ENCODE measurements around the gene SHB. TPM values are rescaled to one million over a fixed set of nuclear protein-coding genes. Genes with fewer than 3 reads are reported as not detected.

Gene SHB
- total RNA-seq, 1 experiment from 2014 or later = 7.6 TPM

DNA sequence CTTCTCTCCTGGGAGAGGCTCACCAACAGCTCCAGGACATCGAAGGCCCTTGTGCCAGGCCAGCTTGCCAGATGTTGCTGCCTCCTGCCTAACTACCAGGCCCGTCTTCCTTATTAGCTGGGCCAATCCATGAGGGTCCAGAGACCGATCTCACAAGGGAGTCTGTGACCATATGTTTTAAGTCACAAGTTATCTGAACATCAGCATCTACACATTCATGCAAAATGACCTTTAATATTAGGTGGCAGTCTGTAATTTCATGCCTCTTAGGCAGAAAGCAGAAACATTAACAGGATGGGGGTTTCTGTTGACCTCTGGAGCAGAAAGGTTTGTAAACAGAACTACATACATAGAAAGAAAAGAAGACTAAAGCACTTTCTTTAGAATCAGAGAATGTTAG, 90.0 kb downstream of the SHB start:
- Mint-ChIP-seq H3K4me3 (ENCODE audit: low read depth, unreplicated experiment) (no peak overlapping the region), H3K36me3 (ENCODE audit: insufficient read depth, unreplicated experiment) (peaks cover 13% of the 10 kb centered on the region), H3K4me1 (ENCODE audit: low read depth, unreplicated experiment) (no peaks in the 10 kb centered on the region), H3K27ac (ENCODE audit: unreplicated experiment) (no peak overlapping the region), H3K9me3 (ENCODE audit: low read depth, unreplicated experiment) (no peaks in the 10 kb centered on the region), H3K27me3 (ENCODE audit: unreplicated experiment) (no peaks in the 10 kb centered on the region)
- TF ChIP-seq, protein P1, sequence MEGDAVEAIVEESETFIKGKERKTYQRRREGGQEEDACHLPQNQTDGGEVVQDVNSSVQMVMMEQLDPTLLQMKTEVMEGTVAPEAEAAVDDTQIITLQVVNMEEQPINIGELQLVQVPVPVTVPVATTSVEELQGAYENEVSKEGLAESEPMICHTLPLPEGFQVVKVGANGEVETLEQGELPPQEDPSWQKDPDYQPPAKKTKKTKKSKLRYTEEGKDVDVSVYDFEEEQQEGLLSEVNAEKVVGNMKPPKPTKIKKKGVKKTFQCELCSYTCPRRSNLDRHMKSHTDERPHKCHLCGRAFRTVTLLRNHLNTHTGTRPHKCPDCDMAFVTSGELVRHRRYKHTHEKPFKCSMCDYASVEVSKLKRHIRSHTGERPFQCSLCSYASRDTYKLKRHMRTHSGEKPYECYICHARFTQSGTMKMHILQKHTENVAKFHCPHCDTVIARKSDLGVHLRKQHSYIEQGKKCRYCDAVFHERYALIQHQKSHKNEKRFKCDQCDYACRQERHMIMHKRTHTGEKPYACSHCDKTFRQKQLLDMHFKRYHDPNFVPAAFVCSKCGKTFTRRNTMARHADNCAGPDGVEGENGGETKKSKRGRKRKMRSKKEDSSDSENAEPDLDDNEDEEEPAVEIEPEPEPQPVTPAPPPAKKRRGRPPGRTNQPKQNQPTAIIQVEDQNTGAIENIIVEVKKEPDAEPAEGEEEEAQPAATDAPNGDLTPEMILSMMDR (IDR thresholded peaks at IDR 0.05; ENCODE audit: unreplicated experiment) = no peak
- intact Hi-C loops (cut with micrococcal nuclease; ENCODE audit: unreplicated experiment) = no loop called here
- CTCF ChIA-PET = no interaction called here
- no TSS peak for BruUV-seq (replicated peaks)
- DNase-seq = no peak

GRCh38 chr9:37978481-37978864, 90.6 kb downstream of the SHB start:
- intact Hi-C loops (cut with micrococcal nuclease; ENCODE audit: unreplicated experiment) = no loop called here
- TF ChIP-seq, protein P1 (IDR thresholded peaks at IDR 0.05; ENCODE audit: unreplicated experiment) = no peak
- DNase-seq = no peak
- H3K4me3 Mint-ChIP-seq (ENCODE audit: low read depth, unreplicated experiment) = no peak overlapping the region
- H3K4me1 Mint-ChIP-seq (ENCODE audit: low read depth, unreplicated experiment) = no peaks in the 10 kb centered on the region
- no peak overlapping the region for H3K27ac Mint-ChIP-seq (ENCODE audit: unreplicated experiment)
- no peaks in the 10 kb centered on the region for H3K27me3 Mint-ChIP-seq (ENCODE audit: unreplicated experiment)
- BruUV-seq (replicated peaks) = no TSS peak
- CTCF ChIA-PET = no interaction called here
- no peaks in the 10 kb centered on the region for H3K9me3 Mint-ChIP-seq (ENCODE audit: low read depth, unreplicated experiment)
- peaks cover 13% of the 10 kb centered on the region for H3K36me3 Mint-ChIP-seq (ENCODE audit: insufficient read depth, unreplicated experiment)

DNA sequence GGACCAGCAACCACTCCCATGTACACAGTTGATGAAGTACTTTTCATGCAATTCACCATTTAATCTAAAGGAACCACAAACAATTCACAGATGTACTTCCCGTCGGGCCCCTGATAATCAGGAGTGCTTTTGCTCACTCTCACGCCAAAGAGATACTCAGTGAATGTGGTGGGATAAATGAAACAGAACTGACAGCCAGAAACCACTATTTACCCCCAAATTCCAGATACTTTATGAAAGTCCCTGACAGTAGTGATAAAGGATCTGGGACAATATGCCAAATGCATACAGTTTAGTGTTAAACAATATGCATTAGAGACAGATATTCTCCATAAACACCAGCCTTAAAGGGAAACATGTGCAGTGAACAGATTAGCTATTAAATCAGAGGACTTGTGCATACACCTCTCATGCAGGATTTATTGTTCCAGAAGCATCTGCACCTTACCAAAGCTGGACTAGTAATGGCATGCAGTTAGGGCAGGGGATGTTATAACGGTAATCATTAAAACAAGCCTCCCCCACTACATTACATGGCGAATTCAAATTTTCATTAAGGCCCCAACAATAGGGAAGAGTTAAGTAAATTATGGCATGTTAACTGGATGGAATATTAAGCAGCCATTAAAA, 91.1 kb downstream of the SHB start:
- no peak for DNase-seq
- Mint-ChIP-seq H3K4me3 (ENCODE audit: low read depth, unreplicated experiment) (no peak overlapping the region), H3K27me3 (ENCODE audit: unreplicated experiment) (no peaks in the 10 kb centered on the region), H3K9me3 (ENCODE audit: low read depth, unreplicated experiment) (no peaks in the 10 kb centered on the region), H3K4me1 (ENCODE audit: low read depth, unreplicated experiment) (no peaks in the 10 kb centered on the region), H3K36me3 (ENCODE audit: insufficient read depth, unreplicated experiment) (peaks cover 13% of the 10 kb centered on the region), H3K27ac (ENCODE audit: unreplicated experiment) (no peak overlapping the region)
- no TSS peak for BruUV-seq (replicated peaks)
- TF ChIP-seq, protein P1 (IDR thresholded peaks at IDR 0.05; ENCODE audit: unreplicated experiment) = no peak
- CTCF ChIA-PET = no interaction called here
- intact Hi-C loops (cut with micrococcal nuclease; ENCODE audit: unreplicated experiment) = no loop called here

GRCh38 chr9:37976714-37977477, 92.1 kb downstream of the SHB start:
- no TSS peak for BruUV-seq (replicated peaks)
- TF ChIP-seq, protein P1 (IDR thresholded peaks at IDR 0.05; ENCODE audit: unreplicated experiment) = no peak

More at GRCh38 chr9:37976714-37977477, 92.1 kb downstream of the SHB start:
- intact Hi-C loops (cut with micrococcal nuclease; ENCODE audit: unreplicated experiment) = no loop called here
- no peak for DNase-seq
- peaks cover 9% of the 10 kb centered on the region for H3K4me1 Mint-ChIP-seq (ENCODE audit: low read depth, unreplicated experiment)
- CTCF ChIA-PET = interaction anchor here (0.6 kb wide), 1 partner anchor 268 kb away, joined by 4 read pairs; no protein-coding TSS in a partner anchor
- peaks cover 13% of the 10 kb centered on the region for H3K36me3 Mint-ChIP-seq (ENCODE audit: insufficient read depth, unreplicated experiment)
- H3K4me3 Mint-ChIP-seq (ENCODE audit: low read depth, unreplicated experiment) = no peak overlapping the region
- H3K27ac Mint-ChIP-seq (ENCODE audit: unreplicated experiment) = no peak overlapping the region
- no peaks in the 10 kb centered on the region for H3K9me3 Mint-ChIP-seq (ENCODE audit: low read depth, unreplicated experiment)
- H3K27me3 Mint-ChIP-seq (ENCODE audit: unreplicated experiment) = no peaks in the 10 kb centered on the region
